HEK293 (cell line): ENCODE results near the gene HOXA6.
A peak's percentile ranks its signal among the peaks of the same experiment; 100 is the strongest.

ENCODE experiments used
- CTCF ChIA-PET: fragments of 350-600 bp; formaldehyde crosslinking; extraction: SDS; loops from one replicate; lab custom pipeline; 2021; ENCODE audit warnings: antibody characterized with exemption; lab: Yijun Ruan, JAX
- POLR2A ChIA-PET: fragments of 300-600 bp; formaldehyde crosslinking; extraction: SDS; loops from one replicate; lab custom pipeline; 2020; ENCODE audit warnings: antibody characterized with exemption, inconsistent platforms; lab: Yijun Ruan, JAX
- H3K27ac ChIP-seq: fragments of 200-500 bp; sonication (Bioruptor generic); 2 replicates; pipeline ENCODE4 v1.5.1; 2014; ENCODE audit warnings: low read depth, low read length, control low read depth, inconsistent platforms; ENCODE audit errors: extremely low read depth
- H3K36me3 ChIP-seq, 2 experiments: fragments of 200-500 bp in 1 of 2; sonication (Bioruptor generic) in 1 of 2; 1 replicate in 1 of 2; 2 replicates in 1 of 2; pipeline ENCODE4 v1.5.1; 2014 to 2017; ENCODE audit warnings: inconsistent platforms in 2 of 2, low read length in 2 of 2; ENCODE audit not compliant: control insufficient read depth in 2 of 2, insufficient read depth in 1 of 2
- H3K4me1 ChIP-seq: fragments of 200-500 bp; sonication (Bioruptor generic); 2 replicates; pipeline ENCODE4 v1.5.1; 2014; ENCODE audit warnings: mild to moderate bottlenecking, low read length, inconsistent platforms; ENCODE audit not compliant: control insufficient read depth, insufficient read depth
- H3K4me3 ChIP-seq: 2 replicates; pipeline ENCODE4 v1.5.1; 2011; ENCODE audit warnings: low read depth, mild to moderate bottlenecking, control low read depth, low read length, moderate library complexity
- H3K9me3 ChIP-seq: fragments of 200-500 bp; sonication (Bioruptor generic); 2 replicates; pipeline ENCODE4 v1.5.1; 2014; ENCODE audit warnings: low read depth, low read length, inconsistent platforms; ENCODE audit not compliant: control insufficient read depth, insufficient read depth
- BCL11B ChIP-seq: fragments of 450-650 bp; formaldehyde crosslinking; IDR thresholded peaks from 2 replicates; pipeline ENCODE4 v1.5.1; 2016; ENCODE audit warnings: low read depth, missing biosample characterization, missing genetic modification characterization
- CTCF ChIP-seq: fragments of 450-650 bp; formaldehyde crosslinking; IDR thresholded peaks from 2 replicates; pipeline ENCODE4 v1.5.1; 2016; ENCODE audit warnings: missing biosample characterization, missing genetic modification characterization
- EGR2 ChIP-seq: fragments of 450-650 bp; formaldehyde crosslinking; IDR thresholded peaks from 2 replicates; pipeline ENCODE4 v1.5.1; 2016; ENCODE audit warnings: low read depth, missing biosample characterization, missing genetic modification characterization
- INSM2 ChIP-seq: fragments of 450-650 bp; formaldehyde crosslinking; IDR thresholded peaks from 2 replicates; pipeline ENCODE4 v1.5.1; 2016; ENCODE audit warnings: missing biosample characterization, missing genetic modification characterization
- PRDM10 ChIP-seq: fragments of 450-650 bp; formaldehyde crosslinking; IDR thresholded peaks from 2 replicates; pipeline ENCODE4 v1.5.1; 2016; ENCODE audit warnings: missing biosample characterization, missing genetic modification characterization
- YY2 ChIP-seq: fragments of 450-650 bp; formaldehyde crosslinking; IDR thresholded peaks from 2 replicates; pipeline ENCODE4 v1.5.1; 2016; ENCODE audit warnings: missing biosample characterization, missing genetic modification characterization
- ZBTB20 ChIP-seq: fragments of 450-650 bp; formaldehyde crosslinking; IDR thresholded peaks from 2 replicates; pipeline ENCODE4 v1.5.1; 2016; ENCODE audit warnings: missing biosample characterization, missing genetic modification characterization
- ZBTB8A ChIP-seq: fragments of 450-650 bp; formaldehyde crosslinking; IDR thresholded peaks from 2 replicates; pipeline ENCODE4 v1.5.1; 2016; ENCODE audit warnings: missing biosample characterization, missing genetic modification characterization
- ZFHX2 ChIP-seq: fragments of 450-650 bp; formaldehyde crosslinking; conservative IDR thresholded peaks from 2 replicates; pipeline ENCODE4 v1.5.1; 2016; ENCODE audit warnings: missing biosample characterization, missing genetic modification characterization
- ZNF148 ChIP-seq: fragments of 450-650 bp; formaldehyde crosslinking; IDR thresholded peaks from 2 replicates; pipeline ENCODE4 v1.5.0; 2017; ENCODE audit warnings: missing biosample characterization, missing genetic modification characterization, borderline replicate concordance
- ZNF184 ChIP-seq: fragments of 450-650 bp; IDR thresholded peaks from 2 replicates; pipeline ENCODE4 v1.5.1; 2018; ENCODE audit warnings: missing biosample characterization, mild to moderate bottlenecking, missing genetic modification characterization
- ZNF266 ChIP-seq: fragments of 450-650 bp; formaldehyde crosslinking; IDR thresholded peaks from 2 replicates; pipeline ENCODE4 v1.5.1; 2016; ENCODE audit warnings: missing biosample characterization, missing genetic modification characterization, low read depth
- ZNF350 ChIP-seq: fragments of 450-650 bp; formaldehyde crosslinking; IDR thresholded peaks from 2 replicates; pipeline ENCODE4 v1.5.0; 2017; ENCODE audit warnings: missing biosample characterization, mild to moderate bottlenecking, missing genetic modification characterization
- ZNF521 ChIP-seq: fragments of 450-650 bp; formaldehyde crosslinking; IDR thresholded peaks from 2 replicates; pipeline ENCODE4 v1.5.1; 2017; ENCODE audit warnings: missing biosample characterization, mild to moderate bottlenecking, missing genetic modification characterization
- ZNF560 ChIP-seq: fragments of 450-650 bp; formaldehyde crosslinking; IDR thresholded peaks from 2 replicates; pipeline ENCODE4 v1.5.1; 2017; ENCODE audit warnings: missing biosample characterization, missing genetic modification characterization, borderline replicate concordance
- ZNF580 ChIP-seq: fragments of 450-650 bp; formaldehyde crosslinking; IDR thresholded peaks from 2 replicates; pipeline ENCODE4 v1.5.1; 2016; ENCODE audit warnings: missing biosample characterization, missing genetic modification characterization
- ZNF600 ChIP-seq: fragments of 450-650 bp; formaldehyde crosslinking; IDR thresholded peaks from 2 replicates; pipeline ENCODE4 v1.5.1; 2016; ENCODE audit warnings: missing biosample characterization, missing genetic modification characterization
- ZNF701 ChIP-seq: fragments of 450-650 bp; formaldehyde crosslinking; IDR thresholded peaks from 2 replicates; pipeline ENCODE4 v1.5.1; 2016; ENCODE audit warnings: missing biosample characterization, missing genetic modification characterization
- ZNF704 ChIP-seq: fragments of 450-650 bp; formaldehyde crosslinking; IDR thresholded peaks from 2 replicates; pipeline ENCODE4 v1.5.1; 2016; ENCODE audit warnings: missing biosample characterization, missing genetic modification characterization
- ZNF791 ChIP-seq: fragments of 450-650 bp; formaldehyde crosslinking; IDR thresholded peaks from 2 replicates; pipeline ENCODE4 v1.5.1; 2016; ENCODE audit warnings: missing biosample characterization, missing genetic modification characterization
- ZSCAN30 ChIP-seq: fragments of 450-650 bp; IDR thresholded peaks from 2 replicates; pipeline ENCODE4 v1.5.1; 2018; ENCODE audit warnings: missing biosample characterization, mild to moderate bottlenecking, missing genetic modification characterization, moderate library complexity
- ZSCAN5A ChIP-seq: fragments of 450-650 bp; formaldehyde crosslinking; IDR thresholded peaks from 2 replicates; pipeline ENCODE4 v1.5.1; 2016; ENCODE audit warnings: missing biosample characterization, missing genetic modification characterization
- ZXDB ChIP-seq: fragments of 450-650 bp; formaldehyde crosslinking; IDR thresholded peaks from 2 replicates; pipeline ENCODE4 v1.5.1; 2016; ENCODE audit warnings: missing biosample characterization, missing genetic modification characterization

Gene HOXA6

GRCh38 chr7:27147199-27148030, at the start of gene HOXA6 (continued):
- TF ChIP-seq ZNF266 (tag by site-specific recombination) (no peak), ZBTB8A (peak; percentile 51), ZBTB20 (tag by site-specific recombination) (peak; percentile 89), ZNF148 (tag by site-specific recombination) (no peak), YY2 (no peak), ZNF704 (tag by site-specific recombination) (no peak), ZNF791 (tag by site-specific recombination) (no peak), INSM2 (tag by site-specific recombination) (no peak), ZNF350 (no peak), ZSCAN30 (no peak)
- TF ChIP-seq, all 188 proteins: peak for 17

- peaks cover 9 to 23% of the 10 kb centered on the region in 2 experiments; a peak in 2 of 3 replicates for H3K36me3 ChIP-seq
- ChIA-PET POLR2A (interaction anchor here (0.6 to 2.6 kb wide), 4 partner anchors 10 to 544 kb away, joined by 3 to 25 read pairs (median 4); partner anchors contain the start of gene HOXA11), CTCF (interaction anchor here (0.5 to 3.1 kb wide), 39 partner anchors 9 to 898 kb away, joined by 3 to 26 read pairs (median 4); partner anchors contain the start of genes HIBADH and HOXA11)
- H3K4me3 ChIP-seq, result peak overlapping the region; percentile 89
- H3K9me3 ChIP-seq, result no peaks in the 10 kb centered on the region
- peaks cover 17% of the 10 kb centered on the region for H3K4me1 ChIP-seq
- H3K27ac ChIP-seq, result no peak overlapping the region
- TF ChIP-seq ZNF580, result no peak
- no peak for TF ChIP-seq PRDM10 (tag by site-specific recombination)
- no peak for TF ChIP-seq ZNF184
- TF ChIP-seq ZXDB (tag by site-specific recombination), result 0 out of 2 replicates have a peak, but pooled peaks have one; percentile 23
- TF ChIP-seq EGR2 (tag by site-specific recombination), result no peak
- TF ChIP-seq CTCF, result peak; percentile 71
- no peak for TF ChIP-seq ZNF600 (tag by site-specific recombination)
- no peak for TF ChIP-seq ZSCAN5A (tag by site-specific recombination)
- no peak for TF ChIP-seq ZNF521 (tag by site-specific recombination)
- peak; percentile 80 for TF ChIP-seq BCL11B (tag by site-specific recombination)
- TF ChIP-seq ZFHX2 (tag by site-specific recombination), result no peak
- TF ChIP-seq ZNF560 (tag by site-specific recombination), result no peak
- TF ChIP-seq ZNF701 (tag by site-specific recombination), result no peak
These were observed 48.8 kb upstream of the HOXA6 start for GRCh38 chr7:27196287-27196767.
